Naive thymus-derived CD8-positive, alpha-beta T cell (primary cell): ENCODE results near the gene PKNOX1. TPM values are rescaled to one million over a fixed set of nuclear protein-coding genes. Genes with fewer than 3 reads are reported as not detected.
"Not testable (repeated sequence)": the region's sequence is repeated elsewhere in the genome, so short reads cannot be mapped to it uniquely, and the experiment has no call there.

ENCODE experiments used
- ATAC-seq, 2 donors: fragments of 150-1000 bp; cut with Tn5 transposase in 1 of 2; sonication (Bioruptor Pico), chemical (Tn5 transposase) in 1 of 2; 1 replicate in 1 of 2; 2 replicates in 1 of 2; pipeline ENCODE4 v1.10.0; 2021; ENCODE audit warnings: mild to moderate bottlenecking in 2 of 2, moderate library complexity in 2 of 2
- POLR2A ChIA-PET: fragments of 350-600 bp; sonication (Branson Sonifier 250); formaldehyde crosslinking; loops from one replicate; lab custom pipeline; 2021; ENCODE audit warnings: antibody characterized with exemption; lab: Charles Lee
- DNase-seq, 10 donors: peaks; one replicate each; pipeline versions ENCODE4 v3.0.0 to v3.0.0-alpha.2; 2020 to 2022
- H3K27ac Mint-ChIP-seq, 10 donors: one replicate each; pipeline ENCODE4 v1.8.0; 2020 to 2022; ENCODE audit warnings: mild to moderate bottlenecking in 10 of 10, mixed read lengths in 10 of 10, moderate library complexity in 4 of 10, inconsistent platforms in 1 of 10
- H3K27me3 Mint-ChIP-seq, 5 donors: one replicate each; pipeline ENCODE4 v1.8.0; 2021 to 2022; ENCODE audit warnings: mixed read lengths in 5 of 5
- H3K36me3 Mint-ChIP-seq, 3 donors: one replicate each; pipeline ENCODE4 v1.8.0; 2020 to 2022; ENCODE audit warnings: mixed read lengths in 3 of 3, mild to moderate bottlenecking in 2 of 3, inconsistent platforms in 1 of 3
- H3K4me1 Mint-ChIP-seq, 4 donors: one replicate each; pipeline ENCODE4 v1.8.0; 2021 to 2022; ENCODE audit warnings: mixed read lengths in 4 of 4
- H3K4me3 Mint-ChIP-seq, 10 donors: one replicate each; pipeline ENCODE4 v1.8.0; 2020 to 2022; ENCODE audit warnings: mild to moderate bottlenecking in 10 of 10, mixed read lengths in 10 of 10, moderate library complexity in 6 of 10, inconsistent platforms in 1 of 10
- H3K9me3 Mint-ChIP-seq, 9 donors: one replicate each; pipeline ENCODE4 v1.8.0; 2020 to 2022; ENCODE audit warnings: mixed read lengths in 9 of 9, mild to moderate bottlenecking in 3 of 9, inconsistent platforms in 1 of 9, moderate library complexity in 1 of 9
- polyA plus RNA-seq, 3 donors: library from polyadenylated mRNA; unstranded; fragments of 300-500 nt; fragmentation: Illumina TruSeq; gene quantifications; one replicate each; pipeline ENCODE4 v1.2.3, GENCODE V29; 2021
- total RNA-seq, 8 experiments: library from RNA in 2 of 8; stranded (reverse) in 2 of 8; gene quantifications; one replicate each; pipeline ENCODE4 v1.2.3 and lab custom pipeline; 2021 to 2026

Gene PKNOX1
- total and polyA plus RNA-seq, 5 experiments from 2014 or later: 16.2 to 20.8 (median 18.6) TPM

GRCh38 chr21:42937034-42937940 lies 37.1 kb upstream of the PKNOX1 start:
- H3K4me1 Mint-ChIP-seq, H3K9me3 Mint-ChIP-seq, POLR2A ChIA-PET, H3K36me3 Mint-ChIP-seq, H3K4me3 Mint-ChIP-seq, ATAC-seq, H3K27me3 Mint-ChIP-seq, H3K27ac Mint-ChIP-seq, DNase-seq: not testable (repeated sequence)

GRCh38 chr21:42937960-42938605 lies 36.3 kb upstream of the PKNOX1 start:
- Mint-ChIP-seq H3K27me3 (no peaks in the 10 kb centered on the region), H3K4me3 (no peak overlapping the region), H3K36me3 (no peaks in the 10 kb centered on the region), H3K9me3 (no peaks in the 10 kb centered on the region), H3K27ac (no peak overlapping the region), H3K4me1 (peaks cover 0 to 5% (median 2%) of the 10 kb centered on the region in 4 donors)
- ATAC-seq (no peak), DNase-seq (no peak)
- POLR2A ChIA-PET: no interaction called here

GRCh38 chr21:42938606-42938995 lies 35.8 kb upstream of the PKNOX1 start:
- ATAC-seq, H3K27me3 Mint-ChIP-seq, H3K27ac Mint-ChIP-seq, POLR2A ChIA-PET, H3K9me3 Mint-ChIP-seq, H3K4me3 Mint-ChIP-seq, H3K4me1 Mint-ChIP-seq, DNase-seq, H3K36me3 Mint-ChIP-seq: not testable (repeated sequence)

GRCh38 chr21:42939582-42940413 lies 34.6 kb upstream of the PKNOX1 start:
- H3K4me3 Mint-ChIP-seq: no peak overlapping the region
- POLR2A ChIA-PET: no interaction called here
- H3K9me3 Mint-ChIP-seq: no peaks in the 10 kb centered on the region
- no peaks in the 10 kb centered on the region for H3K36me3 Mint-ChIP-seq
- peaks cover 0 to 5% (median 2%) of the 10 kb centered on the region in 4 donors for H3K4me1 Mint-ChIP-seq
- ATAC-seq (no peak), DNase-seq (no peak)
- H3K27me3 Mint-ChIP-seq: no peaks in the 10 kb centered on the region
- H3K27ac Mint-ChIP-seq: no peak overlapping the region

- POLR2A ChIA-PET: no interaction called here
- DNase-seq (no peak), ATAC-seq (no peak)
- Mint-ChIP-seq H3K36me3 (no peaks in the 10 kb centered on the region), H3K27me3 (no peaks in the 10 kb centered on the region), H3K4me3 (no peak overlapping the region), H3K27ac (no peak overlapping the region), H3K4me1 (peaks cover 0 to 5% (median 2%) of the 10 kb centered on the region in 4 donors), H3K9me3 (no peaks in the 10 kb centered on the region)
Observed at GRCh38 chr21:42941696-42942085, 32.7 kb upstream of the PKNOX1 start.

GRCh38 chr21:42942244-42942643 lies 32.1 kb upstream of the PKNOX1 start:
- H3K27me3 Mint-ChIP-seq: no peaks in the 10 kb centered on the region
- no peaks in the 10 kb centered on the region for H3K9me3 Mint-ChIP-seq
- no peak overlapping the region for H3K4me3 Mint-ChIP-seq
- no peak overlapping the region for H3K27ac Mint-ChIP-seq
- no peaks in the 10 kb centered on the region for H3K36me3 Mint-ChIP-seq
- ATAC-seq: no peak
- POLR2A ChIA-PET: no interaction called here
- DNase-seq: no peak
- peaks cover 0 to 4% (median 0%) of the 10 kb centered on the region in 4 donors for H3K4me1 Mint-ChIP-seq

GRCh38 chr21:42949094-42949755 lies 25.1 kb upstream of the PKNOX1 start:
- POLR2A ChIA-PET, H3K4me1 Mint-ChIP-seq, H3K4me3 Mint-ChIP-seq, DNase-seq, H3K27me3 Mint-ChIP-seq, H3K36me3 Mint-ChIP-seq, ATAC-seq: not testable (repeated sequence)
- Mint-ChIP-seq H3K9me3 (peaks cover 0 to 14% (median 8%) of the 10 kb centered on the region in 9 donors), H3K27ac (peak overlapping the region in 1 of 10 donors; percentile 39)

GRCh38 chr21:42951193-42951592 lies 23.2 kb upstream of the PKNOX1 start:
- ATAC-seq, H3K4me1 Mint-ChIP-seq, H3K36me3 Mint-ChIP-seq, H3K27ac Mint-ChIP-seq, POLR2A ChIA-PET, H3K27me3 Mint-ChIP-seq, H3K4me3 Mint-ChIP-seq, DNase-seq: not testable (repeated sequence)
- H3K9me3 Mint-ChIP-seq: peaks cover 0 to 14% (median 8%) of the 10 kb centered on the region in 9 donors

- H3K4me1 Mint-ChIP-seq: peaks cover 0 to 4% (median 0%) of the 10 kb centered on the region in 4 donors
- H3K9me3 Mint-ChIP-seq: no peaks in the 10 kb centered on the region
- peak in 1 of 2 donors; percentile 79 for ATAC-seq
- H3K27me3 Mint-ChIP-seq: peaks cover 0 to 2% (median 0%) of the 10 kb centered on the region in 5 donors
- DNase-seq: no peak
- no peaks in the 10 kb centered on the region for H3K36me3 Mint-ChIP-seq
- H3K4me3 Mint-ChIP-seq: no peak overlapping the region
- POLR2A ChIA-PET: interaction anchor here (0.7 kb wide), 1 partner anchor 370 kb away, joined by 7 read pairs; no protein-coding TSS in a partner anchor
- H3K27ac Mint-ChIP-seq: no peak overlapping the region
Observed at GRCh38 chr21:42956824-42957630, 17.3 kb upstream of the PKNOX1 start.

- H3K27ac Mint-ChIP-seq, H3K27me3 Mint-ChIP-seq, H3K4me1 Mint-ChIP-seq, H3K4me3 Mint-ChIP-seq, POLR2A ChIA-PET, H3K36me3 Mint-ChIP-seq, H3K9me3 Mint-ChIP-seq, DNase-seq, ATAC-seq: not testable (repeated sequence)
Observed at GRCh38 chr21:42958122-42958521, 16.2 kb upstream of the PKNOX1 start.

GRCh38 chr21:42959728-42960127 lies 14.6 kb upstream of the PKNOX1 start:
- H3K9me3 Mint-ChIP-seq: no peaks in the 10 kb centered on the region
- no peak overlapping the region for H3K4me3 Mint-ChIP-seq
- no peak for DNase-seq
- POLR2A ChIA-PET: interaction anchor here (0.7 kb wide), 1 partner anchor 44 kb away, joined by 3 read pairs; no protein-coding TSS in a partner anchor
- H3K27ac Mint-ChIP-seq: no peak overlapping the region
- no peaks in the 10 kb centered on the region for H3K27me3 Mint-ChIP-seq
- H3K36me3 Mint-ChIP-seq: no peaks in the 10 kb centered on the region
- H3K4me1 Mint-ChIP-seq: peaks cover 0 to 4% (median 0%) of the 10 kb centered on the region in 4 donors
- ATAC-seq: no peak
